ENCODE data around the gene EYS. TPM values are rescaled to one million over a fixed set of nuclear protein-coding genes. Genes with fewer than 3 reads are reported as not detected.

The EYS gene
- total and polyA plus RNA-seq, 2 of the 13 experiments (the other 11 are each of a cell fraction or from before 2014, with no cell fraction given), result 0.04 to 0.07 TPM

GRCh38 chr6:65708162-65708561, 1.1 kb upstream of the EYS start:
- H4K20me1 ChIP-seq (ENCODE audit: insufficient read depth, low read length), result no peaks in the 10 kb centered on the region
- H2AFZ ChIP-seq (ENCODE audit: low read length), result no peak overlapping the region
- H3K4me2 ChIP-seq (ENCODE audit: low read depth, low read length), result no peak overlapping the region
- 25% methylated on average over 1 of the region's 1 CpG for WGBS (ENCODE audit: low lambda C conversion rate)
- H3K4me3 ChIP-seq (replicated peaks in 1 of 3; ENCODE audit: insufficient read depth in 1 of 3, low read depth in 2 of 3, low read length in 3 of 3), result no peak overlapping the region
- FAIRE-seq (no peak), DNase-seq (ENCODE audit: low spot score) (no peak), ATAC-seq (no peak)
- POLR2A ChIA-PET, result no interaction called here
- TF ChIP-seq HNRNPK (IDR thresholded peaks at IDR 0.05; ENCODE audit: low read depth, low read length, poor library complexity, severe bottlenecking) (peak; percentile 53), MIER3 (CRISPR knock-in tag; IDR thresholded peaks at IDR 0.05; ENCODE audit: borderline replicate concordance) (no peak)
- H3K27me3 ChIP-seq (ENCODE audit: control insufficient read depth in 1 of 2, insufficient read depth in 2 of 2, low read length in 2 of 2), result no peaks in the 10 kb centered on the region
- no TSS peak for BruUV-seq (replicated peaks)
- H3K9ac ChIP-seq (ENCODE audit: insufficient read depth, low read depth, low read length), result no peak overlapping the region
- no peaks in the 10 kb centered on the region for H3K9me3 ChIP-seq (ENCODE audit: low read length)
- no peaks in the 10 kb centered on the region for H3K79me2 ChIP-seq (ENCODE audit: insufficient read depth, low read length)
- H3K36me3 ChIP-seq (replicated peaks in 1 of 2; ENCODE audit: control insufficient read depth in 1 of 2, insufficient read depth in 2 of 2, low read length in 2 of 2), result no peaks in the 10 kb centered on the region
- no peak overlapping the region for H3K27ac ChIP-seq (ENCODE audit: extremely low read length, insufficient read depth, low read length)
- H3K4me1 ChIP-seq (ENCODE audit: insufficient read depth, low read length), result no peaks in the 10 kb centered on the region
- intact Hi-C loops (cut with micrococcal nuclease; ENCODE audit: unreplicated experiment), result no loop called here
- CTCF ChIA-PET (ENCODE audit: low intra/inter-chr PET ratio, low total read pairs), result no interaction called here
- in situ Hi-C loops (cut with HindIII; ENCODE audit: extremely low pct_ligation_motif_present, low pct_unique_long_range_greater_than_20kb), result no loop called here

GRCh38 chr6:65706436-65706835, 590 bp downstream of the EYS start:
- no peak overlapping the region for H3K9ac ChIP-seq (ENCODE audit: insufficient read depth, low read depth, low read length)
- no peaks in the 10 kb centered on the region for H3K27me3 ChIP-seq (ENCODE audit: control insufficient read depth in 1 of 2, insufficient read depth in 2 of 2, low read length in 2 of 2)
- ATAC-seq (no peak), DNase-seq (ENCODE audit: low spot score) (no peak), FAIRE-seq (no peak)
- intact Hi-C loops (cut with micrococcal nuclease; ENCODE audit: unreplicated experiment), result no loop called here
- no peak overlapping the region for H3K4me3 ChIP-seq (replicated peaks in 1 of 3; ENCODE audit: insufficient read depth in 1 of 3, low read depth in 2 of 3, low read length in 3 of 3)
- no peaks in the 10 kb centered on the region for H3K9me3 ChIP-seq (ENCODE audit: low read length)
- no peaks in the 10 kb centered on the region for H3K79me2 ChIP-seq (ENCODE audit: insufficient read depth, low read length)
- H3K36me3 ChIP-seq (replicated peaks in 1 of 2; ENCODE audit: control insufficient read depth in 1 of 2, insufficient read depth in 2 of 2, low read length in 2 of 2), result no peaks in the 10 kb centered on the region
- no peak overlapping the region for H2AFZ ChIP-seq (ENCODE audit: low read length)
- 1% methylated on average over 3 of the region's 3 CpGs for WGBS (ENCODE audit: low lambda C conversion rate)
- no peak overlapping the region for H3K4me2 ChIP-seq (ENCODE audit: low read depth, low read length)
- H3K27ac ChIP-seq (ENCODE audit: extremely low read length, insufficient read depth, low read length), result no peak overlapping the region
- in situ Hi-C loops (cut with HindIII; ENCODE audit: extremely low pct_ligation_motif_present, low pct_unique_long_range_greater_than_20kb), result no loop called here
- no peaks in the 10 kb centered on the region for H4K20me1 ChIP-seq (ENCODE audit: insufficient read depth, low read length)
- BruUV-seq (replicated peaks), result no TSS peak
- no peaks in the 10 kb centered on the region for H3K4me1 ChIP-seq (ENCODE audit: insufficient read depth, low read length)
- CTCF ChIA-PET (ENCODE audit: low intra/inter-chr PET ratio, low total read pairs), result no interaction called here
- POLR2A ChIA-PET, result no interaction called here
- TF ChIP-seq ZNF83 (CRISPR knock-in tag; IDR thresholded peaks at IDR 0.05; ENCODE audit: borderline replicate concordance) (no peak), ZSCAN9 (CRISPR knock-in tag; IDR thresholded peaks at IDR 0.05; ENCODE audit: borderline replicate concordance) (no peak), POGZ (CRISPR knock-in tag; IDR thresholded peaks at IDR 0.05) (no peak), RBAK (CRISPR knock-in tag; IDR thresholded peaks at IDR 0.05) (no peak), ZNF766 (CRISPR knock-in tag; IDR thresholded peaks at IDR 0.05; ENCODE audit: borderline replicate concordance) (no peak), ZSCAN31 (CRISPR knock-in tag; IDR thresholded peaks at IDR 0.05; ENCODE audit: low read depth) (no peak), TGIF2 (CRISPR knock-in tag; IDR thresholded peaks at IDR 0.05) (no peak), ZNF607 (CRISPR knock-in tag; IDR thresholded peaks at IDR 0.05; ENCODE audit: borderline replicate concordance) (no peak), ZNF713 (CRISPR knock-in tag; IDR thresholded peaks at IDR 0.05) (no peak), NFAT5 (CRISPR knock-in tag; IDR thresholded peaks at IDR 0.05) (no peak), ZBTB20 (CRISPR knock-in tag; IDR thresholded peaks at IDR 0.05; ENCODE audit: borderline replicate concordance, low read depth) (no peak), DRAP1 (CRISPR knock-in tag; IDR thresholded peaks at IDR 0.05) (no peak), POLR2G (IDR thresholded peaks at IDR 0.05; ENCODE audit: low read depth, low read length) (no peak)

Measured in HepG2 (cell line).